A673 (cell line): Measurements from ENCODE around the gene ZDHHC11. TPM values are rescaled to one million over a fixed set of nuclear protein-coding genes. Genes with fewer than 3 reads are reported as not detected.
"Not testable (repeated sequence)": the region's sequence is repeated elsewhere in the genome, so short reads cannot be mapped to it uniquely, and the experiment has no call there.

ENCODE experiments used
- BruUV-seq: library from RNA; stranded (reverse); fragments of 400-500 nt; replicated peaks from 2 replicates; lab custom pipeline; 2021; lab: Mats Ljungman, UMichigan
- CTCF ChIA-PET: fragments of 300-600 bp; sonication (Branson Sonifier 250); formaldehyde crosslinking; loops from one replicate; lab custom pipeline; 2022; ENCODE audit warnings: antibody characterized with exemption; lab: Charles Lee
- POLR2A ChIA-PET: fragments of 300-600 bp; sonication (Branson Sonifier 250); formaldehyde crosslinking; loops from one replicate; lab custom pipeline; 2022; ENCODE audit warnings: antibody characterized with exemption; ENCODE audit not compliant: low non-redundant PET; lab: Charles Lee
- DNase-seq: peaks from one replicate; pipeline ENCODE4 v3.0.0-alpha.2; 2015; ENCODE audit warnings: low spot score
- H3K27ac ChIP-seq: fragments of 200-600 bp; sonication (generic); 2 replicates; pipeline ENCODE4 v1.5.1; 2016; ENCODE audit warnings: mixed run types, low read depth, mild to moderate bottlenecking, mixed read lengths, antibody characterized with exemption, low read length; ENCODE audit not compliant: poor library complexity, severe bottlenecking
- H3K27me3 ChIP-seq: fragments of 200-600 bp; sonication (generic); replicated peaks from 2 replicates; pipeline ENCODE4 v1.6.1; 2017; ENCODE audit warnings: mixed run types, low read depth, mild to moderate bottlenecking, mixed read lengths, antibody characterized with exemption, low read length; ENCODE audit not compliant: insufficient read depth, poor library complexity
- H3K36me3 ChIP-seq: fragments of 200-600 bp; sonication (generic); 2 replicates; pipeline ENCODE4 v1.6.1; 2016; ENCODE audit warnings: mixed run types, mild to moderate bottlenecking, mixed read lengths, antibody characterized with exemption, low read length; ENCODE audit not compliant: insufficient read depth, poor library complexity, severe bottlenecking
- H3K4me1 ChIP-seq: fragments of 200-600 bp; sonication (generic); 2 replicates; pipeline ENCODE4 v1.6.1; 2017; ENCODE audit warnings: mixed run types, mild to moderate bottlenecking, mixed read lengths, antibody characterized with exemption, low read length; ENCODE audit not compliant: insufficient read depth, poor library complexity, severe bottlenecking
- H3K4me3 ChIP-seq: fragments of 200-600 bp; sonication (generic); 2 replicates; pipeline ENCODE4 v1.5.1; 2016; ENCODE audit warnings: low read depth, mixed run types, mild to moderate bottlenecking, mixed read lengths, low read length; ENCODE audit not compliant: poor library complexity, severe bottlenecking
- H3K9me3 ChIP-seq: fragments of 200-600 bp; sonication (generic); 2 replicates; pipeline ENCODE4 v1.6.1; 2016; ENCODE audit warnings: mixed run types, low read depth, mild to moderate bottlenecking, mixed read lengths, antibody characterized with exemption, low read length; ENCODE audit not compliant: poor library complexity, severe bottlenecking
- CTCF ChIP-seq: fragments of 300-800, 200-600 bp; sonication (generic); conservative IDR thresholded peaks from 2 replicates; pipeline ENCODE4 v1.5.1; 2017; ENCODE audit warnings: low read depth, mild to moderate bottlenecking, antibody characterized with exemption, low read length, moderate library complexity, mixed read lengths
- EZH2 ChIP-seq: fragments of 200-600 bp; sonication (generic); IDR thresholded peaks from 2 replicates; pipeline ENCODE4 v1.6.1; 2017; ENCODE audit warnings: borderline replicate concordance, low read depth, mild to moderate bottlenecking, mixed read lengths, antibody characterized with exemption, low read length; ENCODE audit not compliant: poor library complexity, severe bottlenecking
- intact Hi-C: fragments of 100-400 bp; cut with micrococcal nuclease; formaldehyde crosslinking; loops from one replicate; pipeline ENCODE4 v1.10.0; 2022; ENCODE audit not compliant: unreplicated experiment
- total RNA-seq: library from RNA; stranded (reverse); gene quantifications from 2 replicates; pipeline ENCODE4 v1.2.3, GENCODE V29; 2021

ZDHHC11 gene
- total RNA-seq, 1 experiment from 2014 or later = 47.3 TPM

- intact Hi-C loops = loop anchor here (5.0 kb wide), 1 partner anchor 93 kb away; no protein-coding TSS in a partner anchor
- H3K36me3 ChIP-seq, H3K4me1 ChIP-seq, BruUV-seq, DNase-seq, POLR2A ChIA-PET, H3K9me3 ChIP-seq, H3K4me3 ChIP-seq, CTCF ChIA-PET, H3K27me3 ChIP-seq, H3K27ac ChIP-seq: not testable (repeated sequence)
These were observed 75.8 kb downstream of the ZDHHC11 start for GRCh38 chr5:774854-775505.

- H3K9me3 ChIP-seq, H3K27ac ChIP-seq, H3K4me1 ChIP-seq, BruUV-seq, H3K4me3 ChIP-seq, POLR2A ChIA-PET, H3K36me3 ChIP-seq, DNase-seq, CTCF ChIA-PET, intact Hi-C loops, H3K27me3 ChIP-seq: not testable (repeated sequence)
These were observed 76.5 kb downstream of the ZDHHC11 start for GRCh38 chr5:774304-774703.

- ChIA-PET POLR2A (no interaction called here), CTCF (no interaction called here)
- Histone ChIP-seq H3K27ac (no peak overlapping the region), H3K4me3 (no peak overlapping the region), H3K9me3 (no peaks in the 10 kb centered on the region), H3K4me1 (no peaks in the 10 kb centered on the region), H3K27me3 (no peaks in the 10 kb centered on the region), H3K36me3 (no peaks in the 10 kb centered on the region)
- intact Hi-C loops = no loop called here
- no TSS peak for BruUV-seq
- DNase-seq = no peak
- TF ChIP-seq CTCF (no peak), EZH2 (no peak)
These were observed 77.1 kb downstream of the ZDHHC11 start for GRCh38 chr5:773517-774264.

- H3K27ac ChIP-seq, POLR2A ChIA-PET, DNase-seq, H3K36me3 ChIP-seq, H3K27me3 ChIP-seq, H3K4me1 ChIP-seq, intact Hi-C loops, BruUV-seq, H3K9me3 ChIP-seq, CTCF ChIA-PET, H3K4me3 ChIP-seq: not testable (repeated sequence)
These were observed 77.9 kb downstream of the ZDHHC11 start for GRCh38 chr5:772931-773330.

- DNase-seq, BruUV-seq, H3K27me3 ChIP-seq, H3K9me3 ChIP-seq, CTCF ChIA-PET, H3K4me1 ChIP-seq, H3K36me3 ChIP-seq, H3K4me3 ChIP-seq, POLR2A ChIA-PET, H3K27ac ChIP-seq, intact Hi-C loops: not testable (repeated sequence)
These were observed 78.3 kb downstream of the ZDHHC11 start for GRCh38 chr5:772547-772890.

- DNase-seq, H3K27ac ChIP-seq, H3K36me3 ChIP-seq, H3K4me3 ChIP-seq, H3K4me1 ChIP-seq, POLR2A ChIA-PET, BruUV-seq, H3K27me3 ChIP-seq, intact Hi-C loops, H3K9me3 ChIP-seq, CTCF ChIA-PET: not testable (repeated sequence)
These were observed 78.8 kb downstream of the ZDHHC11 start for GRCh38 chr5:771841-772546.
